GM12892 (cell line): ENCODE data around the gene FLG2.

ENCODE experiments used
- POLR2A ChIP-seq: IDR thresholded peaks from 2 replicates; pipeline ENCODE4 v1.6.1; 2011; ENCODE audit warnings: low read depth, low read length, control low read depth
- POLR2AphosphoS5 ChIP-seq: IDR thresholded peaks from 2 replicates; pipeline ENCODE4 v1.6.1; 2011; ENCODE audit warnings: low read depth, low read length, control low read depth
- TAF1 ChIP-seq: IDR thresholded peaks from 2 replicates; pipeline ENCODE4 v1.6.1; 2011; ENCODE audit warnings: low read depth, mild to moderate bottlenecking, control low read depth, low read length, borderline replicate concordance

- TF ChIP-seq POLR2A: no peak
- TF ChIP-seq TAF1: no peak
- no peak for TF ChIP-seq POLR2AphosphoS5
Measured at GRCh38 chr1:152309955-152310354, 49.9 kb downstream of the FLG2 start.
